HCT116 (cell line): ENCODE data around the gene USP10. TPM values are rescaled to one million over a fixed set of nuclear protein-coding genes. Genes with fewer than 3 reads are reported as not detected.

ENCODE experiments used
- ATAC-seq: fragments of 200-7000 bp; cut with Tn5 transposase; 2 replicates; pipeline ENCODE4 v1.9.1; 2020; ENCODE audit warnings: mild to moderate bottlenecking, moderate library complexity
- BruUV-seq: library from RNA; stranded (reverse); fragments of 400-500 nt; replicated peaks from 2 replicates; lab custom pipeline; 2021; lab: Mats Ljungman, UMichigan
- CTCF ChIA-PET: fragments of 300-600 bp; sonication (Branson Sonifier 250); formaldehyde crosslinking; loops from one replicate; lab custom pipeline; 2021; ENCODE audit warnings: antibody characterized with exemption; lab: Charles Lee
- POLR2A ChIA-PET: fragments of 300-600, 350-600 bp; sonication (Branson Sonifier 250); formaldehyde crosslinking; loops from one replicate; lab custom pipeline; 2021; ENCODE audit warnings: antibody characterized with exemption; lab: Charles Lee
- RAD21 ChIA-PET, 2 experiments: fragments of 300-600 bp; sonication (Branson Sonifier 250); formaldehyde crosslinking; loops; one replicate each; lab custom pipeline; 2023; ENCODE audit warnings: low total read pairs in 2 of 2; ENCODE audit not compliant: uncharacterized antibody in 2 of 2, unreplicated experiment in 2 of 2, low non-redundant PET in 1 of 2; lab: Charles Lee
- DNase-seq: peaks from one replicate; pipeline ENCODE4 v3.0.0-alpha.2; 2010; ENCODE audit warnings: low read depth, low spot score
- H2AFZ ChIP-seq: fragments of 200-600 bp; shearing (Covaris generic), sonication (generic); 2 replicates; pipeline ENCODE4 v1.6.1; 2017; ENCODE audit warnings: low read depth, mixed run types, mixed read lengths, antibody characterized with exemption, low read length; ENCODE audit not compliant: poor library complexity, severe bottlenecking
- H3K27ac ChIP-seq: 2 replicates; pipeline ENCODE4 v1.5.1; 2012; ENCODE audit warnings: low read depth, low read length
- H3K27me3 ChIP-seq: fragments of 200-600 bp; sonication (generic); 2 replicates; pipeline ENCODE4 v1.6.1; 2016; ENCODE audit warnings: mixed run types, low read length, mixed read lengths; ENCODE audit not compliant: insufficient read depth
- H3K36me3 ChIP-seq, 2 experiments: fragments of 200-500 bp in 1 of 2; fragments of 200-600 bp in 1 of 2; sonication (Bioruptor generic) in 1 of 2; sonication (generic) in 1 of 2; 2 replicates each; pipeline versions ENCODE4 v1.5.1 to v1.6.1; 2014 to 2016; ENCODE audit warnings: low read length in 2 of 2, inconsistent platforms in 1 of 2, mixed read lengths in 1 of 2, mixed run types in 1 of 2; ENCODE audit not compliant: insufficient read depth in 2 of 2, control insufficient read depth in 1 of 2
- H3K4me1 ChIP-seq, 2 experiments: fragments of 200-600 bp in 1 of 2; sonication (generic) in 1 of 2; 2 replicates each; pipeline versions ENCODE4 v1.5.1 to v1.6.1; 2012 to 2017; ENCODE audit warnings: low read length in 2 of 2, inconsistent platforms in 1 of 2, mild to moderate bottlenecking in 1 of 2, mixed read lengths in 1 of 2, mixed run types in 1 of 2, moderate library complexity in 1 of 2; ENCODE audit not compliant: insufficient read depth in 2 of 2, control insufficient read depth in 1 of 2
- H3K4me2 ChIP-seq: fragments of 200-600 bp; sonication (generic); 2 replicates; pipeline ENCODE4 v1.6.1; 2017; ENCODE audit warnings: mixed run types, low read length, mixed read lengths
- H3K4me3 ChIP-seq, 2 experiments: fragments of 200-600 bp in 1 of 2; sonication (generic) in 1 of 2; replicated peaks in 1 of 2; 2 replicates each; pipeline ENCODE4 v1.5.1; 2011 to 2016; ENCODE audit warnings: low read length in 2 of 2, control low read depth in 1 of 2, low read depth in 1 of 2, mild to moderate bottlenecking in 1 of 2, mixed read lengths in 1 of 2, mixed run types in 1 of 2
- H3K79me2 ChIP-seq: fragments of 200-600 bp; sonication (generic); 2 replicates; pipeline ENCODE4 v1.6.1; 2017; ENCODE audit warnings: mild to moderate bottlenecking, mixed run types, low read length, moderate library complexity, mixed read lengths; ENCODE audit not compliant: insufficient read depth
- H3K9ac ChIP-seq: fragments of 200-600 bp; sonication (generic); 2 replicates; pipeline ENCODE4 v1.6.1; 2016; ENCODE audit warnings: low read length, mixed read lengths
- H3K9me2 ChIP-seq: fragments of 200-600 bp; sonication (generic), shearing (Covaris generic); 2 replicates; pipeline ENCODE4 v1.6.1; 2017; ENCODE audit warnings: mixed run types, mild to moderate bottlenecking, moderate library complexity; ENCODE audit not compliant: insufficient read depth
- H3K9me3 ChIP-seq, 2 experiments: fragments of 200-500 bp in 1 of 2; fragments of 200-600 bp in 1 of 2; sonication (Bioruptor generic) in 1 of 2; sonication (generic) in 1 of 2; 2 replicates each; pipeline ENCODE4 v1.6.1; 2014 to 2017; ENCODE audit warnings: low read length in 2 of 2, mixed read lengths in 2 of 2, inconsistent platforms in 1 of 2, low read depth in 1 of 2, mild to moderate bottlenecking in 1 of 2, mixed run types in 1 of 2, moderate library complexity in 1 of 2; ENCODE audit not compliant: control insufficient read depth in 1 of 2, insufficient read depth in 1 of 2
- H4K20me1 ChIP-seq: fragments of 200-600 bp; sonication (generic), shearing (Covaris generic); 2 replicates; pipeline ENCODE4 v1.6.1; 2017; ENCODE audit warnings: mixed run types, mild to moderate bottlenecking, moderate library complexity; ENCODE audit not compliant: insufficient read depth
- EGR1 ChIP-seq: IDR thresholded peaks from 2 replicates; pipeline ENCODE4 v1.6.1; 2012; ENCODE audit warnings: low read depth
- ELF1 ChIP-seq: IDR thresholded peaks from 2 replicates; pipeline ENCODE4 v1.6.1; 2012; ENCODE audit warnings: low read depth, borderline replicate concordance
- EZH2 ChIP-seq: fragments of 200-600 bp; sonication (generic); IDR thresholded peaks from 2 replicates; pipeline ENCODE4 v1.6.1; 2017; ENCODE audit warnings: antibody characterized with exemption, mixed run types
- FOSL1 ChIP-seq: IDR thresholded peaks from 2 replicates; pipeline ENCODE4 v1.6.1; 2012; ENCODE audit warnings: low read depth
- POLR2A ChIP-seq: IDR thresholded peaks from 2 replicates; pipeline ENCODE4 v1.7.0; 2011; ENCODE audit warnings: borderline replicate concordance; ENCODE audit not compliant: insufficient read depth, insufficient read length; ENCODE audit errors: extremely low read depth
- RAD21 ChIP-seq: IDR thresholded peaks from 2 replicates; pipeline ENCODE4 v1.6.1; 2012; ENCODE audit warnings: low read depth, mild to moderate bottlenecking
- SP1 ChIP-seq: IDR thresholded peaks from 2 replicates; pipeline ENCODE4 v1.6.1; 2012; ENCODE audit warnings: low read depth
- SRF ChIP-seq: IDR thresholded peaks from 2 replicates; pipeline ENCODE4 v1.6.1; 2012; ENCODE audit warnings: low read depth
- YY1 ChIP-seq: IDR thresholded peaks from 2 replicates; pipeline ENCODE4 v1.6.1; 2011; ENCODE audit warnings: low read length, low read depth, moderate library complexity, mild to moderate bottlenecking; ENCODE audit not compliant: insufficient replicate concordance; ENCODE audit errors: extremely low read depth
- ZFX ChIP-seq: fragments of 450-650 bp; IDR thresholded peaks from 2 replicates; pipeline ENCODE4 v1.6.1; 2017
- intact Hi-C: fragments of 100-400 bp; cut with micrococcal nuclease; formaldehyde crosslinking; loops from 2 replicates; pipeline ENCODE4 v1.10.0; 2022
- total RNA-seq: library from RNA; stranded (reverse); gene quantifications from one replicate; pipeline ENCODE4 v1.2.1, GENCODE V29; 2021; ENCODE audit not compliant: unreplicated experiment
- TF ChIP-seq, protein P1 (sequence below): IDR thresholded peaks from 2 replicates; pipeline ENCODE4 v1.6.1; 2011; ENCODE audit warnings: mild to moderate bottlenecking, low read length, moderate library complexity; ENCODE audit not compliant: insufficient replicate concordance; ENCODE audit errors: extremely low read depth
- TF ChIP-seq, protein P2 (sequence below), 3 experiments: fragments of 200-600 bp in 1 of 3; sonication (generic) in 1 of 3; IDR thresholded peaks in 2 of 3; conservative IDR thresholded peaks in 1 of 3; 2 replicates each; pipeline ENCODE4 v1.5.1; 2012 to 2017; ENCODE audit warnings: low read depth in 2 of 3, low read length in 2 of 3, antibody characterized with exemption in 1 of 3, borderline replicate concordance in 1 of 3, control low read depth in 1 of 3, mild to moderate bottlenecking in 1 of 3, mixed read lengths in 1 of 3, mixed run types in 1 of 3, moderate library complexity in 1 of 3; ENCODE audit not compliant: insufficient read depth in 1 of 3
- TF ChIP-seq, protein P3 (sequence below): IDR thresholded peaks from 2 replicates; pipeline ENCODE4 v1.6.1; 2012; ENCODE audit warnings: low read depth

Gene USP10
- total RNA-seq, 1 experiment from 2014 or later = 175 TPM

DNA sequence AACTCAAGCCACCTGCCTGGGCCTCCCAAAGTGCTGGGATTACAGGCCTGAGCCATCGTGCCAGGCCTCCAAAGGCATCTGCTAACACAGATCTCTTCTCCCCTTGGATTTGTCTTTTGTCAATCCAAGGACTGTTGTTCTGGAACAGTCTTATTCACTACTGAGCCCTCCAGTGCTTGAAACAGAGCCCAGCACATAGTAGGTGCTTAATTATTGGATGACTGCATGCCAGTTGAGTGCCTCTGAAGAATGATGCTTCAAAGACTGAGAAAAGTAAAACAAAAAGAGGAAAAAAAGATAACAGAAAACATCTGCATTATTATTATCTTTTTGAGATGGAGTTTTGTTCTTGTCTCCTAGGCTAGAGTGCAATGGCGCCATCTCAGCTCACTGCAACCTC lies 118.3 kb downstream of the USP10 start:
- RAD21 ChIA-PET = no interaction called here
- no peak overlapping the region for H3K9ac ChIP-seq
- no peaks in the 10 kb centered on the region for H3K36me3 ChIP-seq
- no peaks in the 10 kb centered on the region for H3K27me3 ChIP-seq
- BruUV-seq = no TSS peak
- TF ChIP-seq RAD21 (no peak), POLR2A (no peak), FOSL1 (no peak), EGR1 (no peak), EZH2 (no peak), SRF (no peak), SP1 (no peak), ZFX (no peak), YY1 (no peak), ELF1 (no peak)
- TF ChIP-seq, protein P1, sequence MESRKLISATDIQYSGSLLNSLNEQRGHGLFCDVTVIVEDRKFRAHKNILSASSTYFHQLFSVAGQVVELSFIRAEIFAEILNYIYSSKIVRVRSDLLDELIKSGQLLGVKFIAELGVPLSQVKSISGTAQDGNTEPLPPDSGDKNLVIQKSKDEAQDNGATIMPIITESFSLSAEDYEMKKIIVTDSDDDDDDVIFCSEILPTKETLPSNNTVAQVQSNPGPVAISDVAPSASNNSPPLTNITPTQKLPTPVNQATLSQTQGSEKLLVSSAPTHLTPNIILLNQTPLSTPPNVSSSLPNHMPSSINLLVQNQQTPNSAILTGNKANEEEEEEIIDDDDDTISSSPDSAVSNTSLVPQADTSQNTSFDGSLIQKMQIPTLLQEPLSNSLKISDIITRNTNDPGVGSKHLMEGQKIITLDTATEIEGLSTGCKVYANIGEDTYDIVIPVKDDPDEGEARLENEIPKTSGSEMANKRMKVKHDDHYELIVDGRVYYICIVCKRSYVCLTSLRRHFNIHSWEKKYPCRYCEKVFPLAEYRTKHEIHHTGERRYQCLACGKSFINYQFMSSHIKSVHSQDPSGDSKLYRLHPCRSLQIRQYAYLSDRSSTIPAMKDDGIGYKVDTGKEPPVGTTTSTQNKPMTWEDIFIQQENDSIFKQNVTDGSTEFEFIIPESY = no peak
- TF ChIP-seq, protein P2, sequence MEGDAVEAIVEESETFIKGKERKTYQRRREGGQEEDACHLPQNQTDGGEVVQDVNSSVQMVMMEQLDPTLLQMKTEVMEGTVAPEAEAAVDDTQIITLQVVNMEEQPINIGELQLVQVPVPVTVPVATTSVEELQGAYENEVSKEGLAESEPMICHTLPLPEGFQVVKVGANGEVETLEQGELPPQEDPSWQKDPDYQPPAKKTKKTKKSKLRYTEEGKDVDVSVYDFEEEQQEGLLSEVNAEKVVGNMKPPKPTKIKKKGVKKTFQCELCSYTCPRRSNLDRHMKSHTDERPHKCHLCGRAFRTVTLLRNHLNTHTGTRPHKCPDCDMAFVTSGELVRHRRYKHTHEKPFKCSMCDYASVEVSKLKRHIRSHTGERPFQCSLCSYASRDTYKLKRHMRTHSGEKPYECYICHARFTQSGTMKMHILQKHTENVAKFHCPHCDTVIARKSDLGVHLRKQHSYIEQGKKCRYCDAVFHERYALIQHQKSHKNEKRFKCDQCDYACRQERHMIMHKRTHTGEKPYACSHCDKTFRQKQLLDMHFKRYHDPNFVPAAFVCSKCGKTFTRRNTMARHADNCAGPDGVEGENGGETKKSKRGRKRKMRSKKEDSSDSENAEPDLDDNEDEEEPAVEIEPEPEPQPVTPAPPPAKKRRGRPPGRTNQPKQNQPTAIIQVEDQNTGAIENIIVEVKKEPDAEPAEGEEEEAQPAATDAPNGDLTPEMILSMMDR (IDR thresholded peaks at IDR 0.05 in 2 of 3, conservative IDR thresholded peaks at IDR 0.05 in 1 of 3; ENCODE audit: borderline replicate concordance in 1 of 3, insufficient read depth in 1 of 3, low read depth in 2 of 3, low read length in 2 of 3) = no peak
- TF ChIP-seq, protein P3, sequence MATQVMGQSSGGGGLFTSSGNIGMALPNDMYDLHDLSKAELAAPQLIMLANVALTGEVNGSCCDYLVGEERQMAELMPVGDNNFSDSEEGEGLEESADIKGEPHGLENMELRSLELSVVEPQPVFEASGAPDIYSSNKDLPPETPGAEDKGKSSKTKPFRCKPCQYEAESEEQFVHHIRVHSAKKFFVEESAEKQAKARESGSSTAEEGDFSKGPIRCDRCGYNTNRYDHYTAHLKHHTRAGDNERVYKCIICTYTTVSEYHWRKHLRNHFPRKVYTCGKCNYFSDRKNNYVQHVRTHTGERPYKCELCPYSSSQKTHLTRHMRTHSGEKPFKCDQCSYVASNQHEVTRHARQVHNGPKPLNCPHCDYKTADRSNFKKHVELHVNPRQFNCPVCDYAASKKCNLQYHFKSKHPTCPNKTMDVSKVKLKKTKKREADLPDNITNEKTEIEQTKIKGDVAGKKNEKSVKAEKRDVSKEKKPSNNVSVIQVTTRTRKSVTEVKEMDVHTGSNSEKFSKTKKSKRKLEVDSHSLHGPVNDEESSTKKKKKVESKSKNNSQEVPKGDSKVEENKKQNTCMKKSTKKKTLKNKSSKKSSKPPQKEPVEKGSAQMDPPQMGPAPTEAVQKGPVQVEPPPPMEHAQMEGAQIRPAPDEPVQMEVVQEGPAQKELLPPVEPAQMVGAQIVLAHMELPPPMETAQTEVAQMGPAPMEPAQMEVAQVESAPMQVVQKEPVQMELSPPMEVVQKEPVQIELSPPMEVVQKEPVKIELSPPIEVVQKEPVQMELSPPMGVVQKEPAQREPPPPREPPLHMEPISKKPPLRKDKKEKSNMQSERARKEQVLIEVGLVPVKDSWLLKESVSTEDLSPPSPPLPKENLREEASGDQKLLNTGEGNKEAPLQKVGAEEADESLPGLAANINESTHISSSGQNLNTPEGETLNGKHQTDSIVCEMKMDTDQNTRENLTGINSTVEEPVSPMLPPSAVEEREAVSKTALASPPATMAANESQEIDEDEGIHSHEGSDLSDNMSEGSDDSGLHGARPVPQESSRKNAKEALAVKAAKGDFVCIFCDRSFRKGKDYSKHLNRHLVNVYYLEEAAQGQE = no peak
- DNase-seq = no peak
- peaks cover 7 to 15% of the 10 kb centered on the region in 2 experiments for H3K4me1 ChIP-seq
- H3K4me3 ChIP-seq = no peak overlapping the region
- H4K20me1 ChIP-seq = no peaks in the 10 kb centered on the region
- ATAC-seq = no peak
- CTCF ChIA-PET = interaction anchor here (1.0 kb wide), 1 partner anchor 196 kb away, joined by 3 read pairs; no protein-coding TSS in a partner anchor
- H3K4me2 ChIP-seq = no peak overlapping the region
- H2AFZ ChIP-seq = no peak overlapping the region
- H3K9me2 ChIP-seq = no peaks in the 10 kb centered on the region
- POLR2A ChIA-PET = interaction anchor here (4.4 kb wide), 1 partner anchor 20 kb away, joined by 40 read pairs; no protein-coding TSS in a partner anchor
- no peaks in the 10 kb centered on the region for H3K79me2 ChIP-seq
- intact Hi-C loops = no loop called here
- H3K9me3 ChIP-seq = peaks cover 0 to 6% of the 10 kb centered on the region in 2 experiments; a peak in 1 of 4 replicates
- H3K27ac ChIP-seq = no peak overlapping the region
